SKM-1 treated with dmso at 0.1 percent for 144 hours (cell line): Measurements from ENCODE around the gene RTEL1.

Experiments
- DNase-seq: peaks from one replicate; lab custom pipeline; 2025; ENCODE audit not compliant: unreplicated experiment; lab: John Stamatoyannopoulos, UW

RTEL1 gene

DNA sequence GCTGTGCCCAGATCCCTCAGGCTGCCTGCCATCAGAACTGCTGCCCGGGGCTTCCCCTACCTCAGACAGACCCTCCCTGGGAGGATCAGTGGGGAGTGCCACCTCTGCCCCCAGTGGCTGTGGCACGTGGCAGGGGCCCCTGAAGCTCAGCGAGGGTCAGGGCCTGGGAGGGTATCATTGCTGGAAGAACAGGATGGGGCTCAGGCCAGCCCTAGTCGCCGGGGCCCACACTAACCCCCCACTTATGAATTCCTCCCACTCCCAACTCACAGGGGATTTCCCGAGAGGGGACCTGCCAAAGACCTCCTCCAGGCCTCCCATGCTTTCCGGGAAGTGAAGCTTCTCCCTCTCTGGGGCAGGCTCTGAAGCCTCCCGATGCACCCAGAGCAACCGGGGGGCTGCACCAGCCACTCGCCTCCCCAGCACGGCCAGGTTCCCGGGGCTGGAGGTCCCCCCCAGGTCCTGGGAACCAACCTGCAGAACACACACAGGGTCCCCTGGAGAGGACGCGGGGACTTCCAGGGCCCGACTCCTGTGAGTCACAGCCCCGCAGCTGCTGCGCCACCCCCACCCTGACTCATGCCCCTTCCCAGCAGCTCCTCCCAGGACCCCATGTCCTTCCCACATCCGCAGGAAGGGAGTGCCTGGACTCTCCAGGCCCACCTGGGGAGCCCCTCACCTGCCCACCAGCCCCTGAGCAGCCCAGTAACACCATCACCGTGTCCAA lies 40.8 kb downstream of the RTEL1 start:
- DNase-seq = no peak

GRCh38 chr20:63699466-63700198 lies 41.5 kb downstream of the RTEL1 start:
- DNase-seq = no peak

GRCh38 chr20:63700199-63701050 lies 42.3 kb downstream of the RTEL1 start:
- DNase-seq = no peak

GRCh38 chr20:63701051-63701328 lies 42.9 kb downstream of the RTEL1 start:
- no peak for DNase-seq

DNA sequence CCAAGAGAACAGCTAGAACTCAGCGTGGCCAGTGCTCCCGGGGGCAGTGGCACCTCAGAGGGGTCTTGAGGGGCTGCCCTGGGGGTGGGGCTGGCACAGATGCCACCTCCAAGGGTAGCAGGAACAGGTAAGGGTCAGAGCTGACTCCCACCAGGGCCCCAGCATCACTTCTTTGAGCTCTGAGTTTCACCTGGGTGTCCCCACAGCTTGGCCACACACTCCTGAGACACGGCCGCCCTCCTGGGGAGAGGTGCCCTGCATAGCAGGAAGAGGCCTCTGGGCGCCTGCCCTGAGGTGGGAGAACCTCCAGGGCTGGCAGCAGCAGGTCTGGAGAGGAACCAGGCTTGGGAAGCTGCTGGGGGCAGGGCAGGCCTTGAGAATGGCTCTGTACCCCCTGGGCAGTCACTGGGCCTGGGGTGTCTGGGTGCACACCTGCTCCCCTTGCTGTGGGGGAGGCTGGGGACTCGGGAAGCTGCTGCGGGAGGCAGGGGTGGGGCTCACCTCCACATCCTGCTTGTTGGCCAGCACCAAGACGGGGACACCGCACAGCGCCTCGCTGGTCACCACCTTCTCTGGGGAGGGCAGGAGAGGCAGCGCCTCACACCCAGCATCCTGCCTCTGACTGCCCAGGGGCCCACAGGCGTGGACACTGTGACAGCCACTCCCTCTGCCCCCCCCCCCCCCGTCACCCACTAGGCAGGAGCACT lies 43.4 kb downstream of the RTEL1 start:
- DNase-seq = no peak

DNA sequence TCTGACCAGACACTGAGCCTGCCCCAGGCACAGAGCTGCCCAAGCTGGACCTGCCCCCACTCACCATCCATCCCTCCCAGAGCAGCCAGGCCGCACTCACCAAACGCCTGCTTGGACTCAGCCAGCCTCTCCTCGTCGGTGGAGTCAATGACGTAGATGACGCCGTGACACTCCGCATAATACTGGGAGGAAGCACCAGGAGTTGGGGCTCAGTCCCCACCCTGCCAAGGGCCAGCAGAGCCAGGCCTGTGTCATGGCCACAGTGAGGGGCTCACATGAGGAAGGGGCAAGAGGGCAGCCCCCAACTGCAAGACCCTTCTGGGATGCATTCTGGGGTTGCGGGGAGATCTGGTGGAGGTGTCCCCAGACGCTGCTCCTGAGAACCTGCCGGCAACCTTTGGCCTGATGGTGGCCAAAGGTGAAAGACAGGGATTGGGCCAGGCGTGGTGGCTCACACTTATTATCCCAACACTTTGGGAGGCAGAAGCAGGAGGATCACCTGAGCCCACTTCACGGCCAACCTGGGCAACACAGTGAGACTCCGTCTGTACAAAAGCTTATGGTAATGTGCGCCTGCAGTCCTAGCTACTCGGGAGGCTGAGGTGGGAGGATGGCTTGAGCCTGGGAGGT lies 44.0 kb downstream of the RTEL1 start:
- no peak for DNase-seq

DNA sequence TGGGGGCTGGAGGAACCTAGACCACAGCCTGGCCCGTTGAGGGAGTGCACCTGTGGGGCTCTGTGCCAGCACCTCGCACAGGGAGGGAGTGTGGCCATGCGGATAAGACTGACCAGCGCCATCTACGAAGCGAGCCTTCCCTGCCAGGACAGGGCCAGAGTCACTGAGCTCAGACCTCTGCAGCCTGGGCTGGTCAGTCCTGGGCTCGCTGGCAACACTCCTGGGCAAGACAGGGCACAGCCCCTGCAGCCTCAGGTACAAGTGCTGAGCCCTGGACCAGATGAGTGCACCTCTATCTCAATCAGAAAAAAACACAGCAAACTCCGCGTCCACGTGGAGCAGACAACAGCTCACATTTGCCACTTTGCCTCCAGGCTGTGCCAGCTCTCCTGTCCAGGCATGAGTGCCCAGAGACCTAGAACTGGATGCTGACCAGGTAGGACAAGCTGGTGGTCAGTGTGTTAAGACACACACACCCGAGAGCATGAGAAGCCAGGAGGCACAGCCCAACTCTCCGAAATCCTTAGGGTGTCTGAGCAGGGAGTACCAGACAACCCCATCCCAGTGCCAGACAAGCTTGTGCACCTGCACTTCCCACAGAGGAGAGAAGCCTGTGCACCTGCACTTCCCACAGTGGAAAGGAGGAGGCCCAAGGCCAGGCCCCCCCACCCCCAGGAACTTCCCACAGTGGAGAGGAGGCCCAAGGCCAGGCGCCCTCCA lies 44.8 kb downstream of the RTEL1 start:
- DNase-seq = no peak

GRCh38 chr20:63703471-63703975 lies 45.4 kb downstream of the RTEL1 start:
- DNase-seq = no peak

DNA sequence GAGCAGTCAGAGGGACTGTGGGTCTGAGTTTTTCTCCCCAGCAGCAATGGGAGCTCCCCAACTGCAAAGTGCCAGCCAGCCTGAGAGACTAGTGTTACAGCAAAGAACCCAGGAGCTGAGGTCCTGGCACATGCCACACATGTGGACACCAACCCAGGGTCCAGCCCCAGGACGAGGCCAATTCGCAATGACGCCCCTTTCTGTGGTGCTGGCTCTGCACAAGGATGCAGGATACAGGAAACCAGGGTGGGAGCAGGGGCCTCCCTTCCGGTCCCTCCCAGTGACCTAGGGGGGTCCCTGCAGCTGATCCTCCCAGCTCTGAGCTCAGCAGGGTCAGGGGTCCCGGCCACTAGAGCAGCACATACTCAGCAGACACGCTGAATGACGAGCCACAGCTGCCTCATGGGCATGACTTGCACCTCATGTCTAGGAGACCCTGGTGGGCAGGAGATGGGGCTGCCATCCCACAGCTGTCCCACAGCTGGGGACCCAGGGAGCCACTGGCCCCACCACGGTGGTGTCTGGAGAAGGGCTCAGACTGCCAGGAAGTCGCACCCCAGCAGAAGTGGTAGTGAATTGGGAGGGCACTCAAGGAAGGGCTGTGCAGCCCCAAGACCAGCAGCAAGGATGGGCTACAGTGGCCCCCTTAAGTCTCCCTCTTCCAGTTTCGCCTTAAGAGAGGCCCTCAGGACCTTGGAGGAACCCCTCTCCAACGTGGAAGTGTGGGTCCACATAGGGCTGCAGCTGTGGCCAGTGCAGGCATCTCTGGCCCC lies 46.0 kb downstream of the RTEL1 start:
- DNase-seq = no peak

DNA sequence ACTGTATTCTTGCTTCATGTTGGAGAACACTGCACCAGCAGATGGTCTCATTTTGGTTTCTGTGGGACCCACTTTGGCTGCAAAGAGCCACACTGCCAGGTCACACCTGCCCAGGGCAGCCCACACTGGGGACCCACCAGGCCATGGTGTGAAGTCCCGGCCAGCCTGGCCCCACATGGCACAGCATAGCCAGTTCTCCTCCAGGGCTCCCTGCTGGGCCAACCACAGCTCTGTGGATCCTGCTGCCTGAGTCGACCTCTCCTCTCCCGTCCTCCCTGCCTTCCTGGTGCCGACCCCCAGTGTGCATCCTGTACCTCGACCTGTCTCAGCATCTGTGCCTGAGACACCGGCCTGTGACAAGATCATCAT lies 46.6 kb downstream of the RTEL1 start:
- no peak for DNase-seq

DNA sequence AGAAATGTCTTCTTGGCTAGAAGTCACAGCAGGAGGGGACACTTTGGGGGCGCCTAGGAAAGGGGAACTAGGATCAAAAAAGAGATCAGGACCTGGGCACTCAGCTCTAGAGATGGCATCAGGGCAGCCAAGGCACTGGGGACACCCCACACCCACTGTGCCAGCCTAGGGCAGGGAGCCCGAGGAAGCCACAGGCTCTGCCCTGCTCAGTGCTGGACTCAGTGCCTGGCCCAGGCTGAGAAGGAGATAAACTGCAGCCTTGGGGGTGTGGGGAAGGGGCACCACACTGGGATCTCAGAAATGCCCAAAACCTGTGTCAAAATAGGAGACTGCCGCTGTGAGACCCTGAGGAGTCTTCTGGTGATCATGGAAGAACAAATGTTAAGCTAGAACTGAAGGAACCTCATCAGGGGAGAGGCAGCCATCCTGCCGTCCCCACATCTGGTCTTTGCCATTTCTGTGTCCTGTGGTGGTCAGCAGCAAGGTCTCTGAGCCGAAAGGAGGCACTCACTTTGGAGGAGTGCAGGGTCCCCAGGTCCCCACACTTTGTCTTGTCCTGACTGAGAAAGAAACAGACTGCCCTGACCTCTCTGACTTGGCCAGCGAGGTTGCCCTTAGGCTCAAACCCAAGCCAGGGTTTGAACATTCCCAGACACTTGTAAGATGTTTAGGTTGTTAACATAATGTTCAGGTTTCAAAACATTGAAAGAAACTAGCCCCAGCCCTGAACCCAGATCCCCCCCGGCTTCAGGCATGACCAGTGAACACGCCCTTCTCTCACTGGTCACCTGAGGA lies 47.3 kb downstream of the RTEL1 start:
- no peak for DNase-seq

GRCh38 chr20:63706027-63706695 lies 48.0 kb downstream of the RTEL1 start:
- DNase-seq = no peak

DNA sequence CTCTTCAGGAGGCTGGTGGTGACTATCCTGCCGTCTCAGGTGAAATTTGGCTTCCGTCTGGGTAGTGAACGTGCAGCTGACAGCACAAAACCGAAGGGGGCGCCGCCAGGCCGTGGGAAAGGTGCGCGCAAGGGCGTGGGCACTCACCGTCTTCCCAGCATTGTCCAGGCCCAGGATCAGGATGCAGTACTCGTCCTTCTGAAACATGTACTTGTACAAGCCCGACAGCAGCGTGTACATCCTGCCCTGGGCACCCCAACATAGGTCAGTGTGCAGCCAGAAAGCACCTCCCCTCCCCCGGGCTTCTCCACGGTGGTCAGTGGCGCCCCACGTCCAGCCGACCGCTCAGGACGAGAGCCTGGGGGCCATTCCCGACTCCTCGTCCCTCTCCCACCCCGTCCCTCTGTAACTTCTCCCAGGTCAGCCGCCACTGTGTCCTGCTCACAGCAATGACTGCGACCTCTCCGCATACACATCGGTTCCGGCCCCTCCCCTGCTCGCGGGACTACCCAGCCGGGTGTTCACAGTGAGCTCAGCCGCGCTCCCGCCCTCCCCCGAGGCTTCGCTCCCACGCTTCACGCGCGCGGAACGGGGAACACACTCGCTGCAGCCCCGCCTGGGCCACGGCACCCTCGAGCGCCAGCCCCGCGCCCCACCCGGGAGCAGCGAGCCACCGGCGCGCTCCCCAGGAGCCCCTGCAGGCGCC lies 48.9 kb downstream of the RTEL1 start:
- no peak for DNase-seq

GRCh38 chr20:63707558-63708300 lies 49.6 kb downstream of the RTEL1 start, which contains the start of the genes ARFRP1 and ZGPAT:
ARFRP1 (minus strand) TSS chr20:63707976; CDS start chr20:63707091, 885 bp downstream.
ZGPAT (plus strand) TSS chr20:63708039; CDS start chr20:63708581, 542 bp downstream.
- DNase-seq = peak; percentile 84

DNA sequence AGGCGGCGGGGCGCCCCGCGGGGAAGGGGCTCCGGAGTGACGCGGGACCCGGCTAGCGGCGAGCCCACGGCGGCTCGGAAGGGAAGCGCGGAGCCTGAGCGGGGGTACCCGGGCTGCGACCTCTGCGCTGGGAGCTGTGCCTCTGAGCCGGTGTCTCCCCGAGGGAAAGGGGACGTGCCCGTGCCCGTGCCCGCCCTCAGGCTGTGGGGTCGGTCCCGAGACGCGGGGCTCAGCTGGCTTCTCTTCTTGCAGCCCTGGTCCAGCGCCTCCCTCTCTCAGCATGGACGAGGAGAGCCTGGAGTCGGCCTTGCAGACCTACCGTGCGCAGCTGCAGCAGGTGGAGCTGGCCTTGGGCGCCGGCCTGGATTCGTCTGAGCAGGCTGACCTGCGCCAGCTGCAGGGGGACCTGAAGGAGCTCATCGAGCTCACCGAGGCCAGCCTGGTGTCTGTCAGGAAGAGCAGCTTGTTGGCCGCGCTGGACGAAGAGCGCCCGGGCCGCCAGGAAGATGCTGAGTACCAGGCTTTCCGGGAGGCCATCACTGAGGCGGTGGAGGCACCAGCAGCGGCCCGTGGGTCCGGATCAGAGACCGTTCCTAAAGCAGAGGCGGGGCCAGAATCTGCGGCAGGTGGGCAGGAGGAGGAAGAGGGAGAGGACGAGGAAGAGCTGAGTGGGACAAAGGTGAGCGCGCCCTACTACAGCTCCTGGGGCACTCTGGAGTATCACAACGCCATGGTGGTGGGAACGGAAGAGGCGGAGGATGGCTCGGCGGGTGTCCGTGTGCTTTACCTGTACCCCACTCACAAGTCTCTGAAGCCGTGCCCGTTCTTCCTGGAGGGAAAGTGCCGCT lies 50.4 kb downstream of the RTEL1 start:
- no peak for DNase-seq

- DNase-seq = no peak
These were observed 51.0 kb downstream of the RTEL1 start for GRCh38 chr20:63709149-63709527.
